Tibial artery (tissue), 4 donors: ENCODE measurements around the gene MAD1L1.

Experiments
- DNase-seq, 2 donors: peaks; one replicate each; pipeline ENCODE4 v3.0.0-alpha.2; 2019
- H3K27ac ChIP-seq, 2 donors: fragments of 200-600 bp; sonication (generic) in 1 of 2; 1 replicate in 1 of 2; 2 replicates in 1 of 2; pipeline ENCODE4 v1.5.1; 2018 to 2019; ENCODE audit warnings: mild to moderate bottlenecking in 1 of 2
- H3K27me3 ChIP-seq, 2 donors: fragments of 200-600 bp; sonication (generic) in 1 of 2; one replicate each; pipeline versions ENCODE4 v1.5.1 to v1.6.0; 2016 to 2019
- H3K36me3 ChIP-seq, 3 donors: fragments of 200-600 bp; sonication (generic) in 2 of 3; one replicate each; pipeline ENCODE4 v1.5.1; 2016 to 2019; ENCODE audit warnings: mild to moderate bottlenecking in 2 of 3
- H3K4me1 ChIP-seq, 4 donors: fragments of 200-600 bp; sonication (generic) in 2 of 4; 1 replicate in 3 of 4; 2 replicates in 1 of 4; pipeline ENCODE4 v1.5.1; 2016 to 2019
- H3K4me3 ChIP-seq, 2 donors: fragments of 200-600 bp; sonication (generic) in 1 of 2; 1 replicate in 1 of 2; 2 replicates in 1 of 2; pipeline ENCODE4 v1.5.1; 2018 to 2019; ENCODE audit warnings: mild to moderate bottlenecking in 2 of 2
- H3K9me3 ChIP-seq, 3 donors: fragments of 200-600 bp; sonication (generic) in 1 of 3; one replicate each; pipeline ENCODE4 v1.5.1; 2016 to 2019
- CTCF ChIP-seq, 2 experiments: fragments of 200-600 bp in 1 of 2; fragments of 450-650 bp in 1 of 2; IDR thresholded peaks; one replicate each; pipeline ENCODE4 v1.5.1; 2017 to 2019; ENCODE audit warnings: antibody characterized with exemption in 2 of 2, mild to moderate bottlenecking in 1 of 2, moderate library complexity in 1 of 2
- intact Hi-C: fragments of 100-400 bp; cut with DNase I; formaldehyde crosslinking; loops from one replicate; pipeline ENCODE4 v1.15.0; 2023; ENCODE audit warnings: low total_unique reads

MAD1L1 gene

GRCh38 chr7:2140216-2141020 lies 92.3 kb downstream of the MAD1L1 start:
- H3K9me3 ChIP-seq, result no peaks in the 10 kb centered on the region
- H3K4me1 ChIP-seq, result no peaks in the 10 kb centered on the region
- peaks cover 0 to 44% (median 25%) of the 10 kb centered on the region in 3 donors for H3K36me3 ChIP-seq
- no peaks in the 10 kb centered on the region for H3K27me3 ChIP-seq
- TF ChIP-seq CTCF (IDR thresholded peaks at IDR 0.05), result no peak
- intact Hi-C loops, result no loop called here
- H3K27ac ChIP-seq, result no peak overlapping the region
- no peak overlapping the region for H3K4me3 ChIP-seq
- DNase-seq, result no peak

- no peaks in the 10 kb centered on the region for H3K9me3 ChIP-seq
- peaks cover 0 to 34% (median 21%) of the 10 kb centered on the region in 3 donors for H3K36me3 ChIP-seq
- intact Hi-C loops, result no loop called here
- no peak overlapping the region for H3K27ac ChIP-seq
- no peak for TF ChIP-seq CTCF (IDR thresholded peaks at IDR 0.05)
- no peaks in the 10 kb centered on the region for H3K4me1 ChIP-seq
- DNase-seq, result no peak
- no peaks in the 10 kb centered on the region for H3K27me3 ChIP-seq
- no peak overlapping the region for H3K4me3 ChIP-seq
These were observed 93.6 kb downstream of the MAD1L1 start for GRCh38 chr7:2139004-2139699.

- no peak for DNase-seq
- intact Hi-C loops, result no loop called here
- no peak overlapping the region for H3K4me3 ChIP-seq
These were observed 94.5 kb downstream of the MAD1L1 start for GRCh38 chr7:2138146-2138765.

GRCh38 chr7:2134740-2135139 lies 98.0 kb downstream of the MAD1L1 start:
- H3K4me1 ChIP-seq, result no peaks in the 10 kb centered on the region
- H3K36me3 ChIP-seq, result peaks cover 0 to 32% (median 12%) of the 10 kb centered on the region in 3 donors
- H3K27ac ChIP-seq, result no peak overlapping the region
- H3K9me3 ChIP-seq, result no peaks in the 10 kb centered on the region
- intact Hi-C loops, result no loop called here
- no peak for TF ChIP-seq CTCF (IDR thresholded peaks at IDR 0.05)
- H3K4me3 ChIP-seq, result no peak overlapping the region
- no peak for DNase-seq
- H3K27me3 ChIP-seq, result no peaks in the 10 kb centered on the region

More at GRCh38 chr7:2138146-2138765, 94.5 kb downstream of the MAD1L1 start:
- Histone ChIP-seq H3K27me3 (no peaks in the 10 kb centered on the region), H3K27ac (no peak overlapping the region), H3K4me1 (no peaks in the 10 kb centered on the region), H3K36me3 (peaks cover 0 to 32% (median 15%) of the 10 kb centered on the region in 3 donors), H3K9me3 (no peaks in the 10 kb centered on the region)
- TF ChIP-seq CTCF (IDR thresholded peaks at IDR 0.05), result no peak

GRCh38 chr7:2132243-2132642 lies 100.5 kb downstream of the MAD1L1 start:
- Histone ChIP-seq H3K4me1 (peaks cover 0 to 6% (median 1%) of the 10 kb centered on the region in 4 donors), H3K9me3 (no peaks in the 10 kb centered on the region), H3K27ac (no peak overlapping the region), H3K27me3 (no peaks in the 10 kb centered on the region), H3K36me3 (peaks cover 0 to 38% (median 12%) of the 10 kb centered on the region in 3 donors), H3K4me3 (no peak overlapping the region)
- DNase-seq, result no peak
- no peak for TF ChIP-seq CTCF (IDR thresholded peaks at IDR 0.05)
- intact Hi-C loops, result no loop called here
